ENCODE results near the gene DUSP22.
"Not testable (repeated sequence)": the region's sequence is repeated elsewhere in the genome, so short reads cannot be mapped to it uniquely, and the experiment has no call there.

The DUSP22 gene

GRCh38 chr6:291697-292505, at the start of gene DUSP22:
Gene DUSP22 (plus strand): TSS chr6:292487. CDS start chr6:292540, 53 bp downstream.
- no peak for DNase-seq

- no peak for DNase-seq
Measured at GRCh38 chr6:246352-246751, 45.9 kb upstream of the DUSP22 start.

DNA sequence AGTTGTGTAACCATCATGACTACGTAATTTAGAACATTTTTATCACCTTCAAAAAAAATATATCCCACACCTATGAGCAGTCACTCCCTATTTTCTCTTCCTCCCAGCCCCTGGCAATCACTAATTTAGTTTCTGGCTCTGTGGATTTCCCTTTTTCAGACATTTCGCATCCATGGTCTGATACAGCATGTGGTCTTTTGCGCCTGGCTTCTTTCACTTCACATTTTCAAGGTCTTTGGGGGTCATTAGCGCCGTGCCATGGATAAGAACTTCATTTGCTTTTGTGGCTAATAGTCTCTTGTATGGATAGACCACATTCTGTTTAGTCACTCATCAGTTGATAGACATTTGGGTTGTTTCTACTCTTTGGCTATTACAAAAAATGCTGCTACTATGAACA, 44.9 kb upstream of the DUSP22 start:
- DNase-seq = no peak

GRCh38 chr6:248046-248445, 44.2 kb upstream of the DUSP22 start:
- not testable (repeated sequence) for DNase-seq

GRCh38 chr6:250676-251075, 41.6 kb upstream of the DUSP22 start:
- DNase-seq = no peak

DNA sequence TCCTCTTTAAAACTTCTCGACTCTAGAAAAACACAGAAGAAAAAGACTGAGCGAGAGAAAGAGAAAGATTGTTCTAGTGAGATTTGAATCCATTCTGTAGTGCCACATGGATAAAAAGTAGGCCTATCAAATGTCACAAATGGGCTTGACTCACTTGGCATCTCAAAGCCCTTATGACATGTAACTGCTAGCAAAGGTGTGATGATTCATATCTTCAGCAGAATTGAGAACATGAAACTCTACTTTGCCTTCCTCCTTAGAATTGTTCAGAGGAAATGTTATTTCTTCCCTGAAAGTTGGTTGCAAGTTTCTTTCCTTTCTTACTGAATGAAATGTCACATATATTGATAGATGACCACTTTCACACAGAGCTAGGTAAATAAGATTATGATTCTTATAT, 40.4 kb upstream of the DUSP22 start:
- no peak for DNase-seq

- DNase-seq = peak; percentile 64
Measured at GRCh38 chr6:252775-253535, 39.3 kb upstream of the DUSP22 start.

DNA sequence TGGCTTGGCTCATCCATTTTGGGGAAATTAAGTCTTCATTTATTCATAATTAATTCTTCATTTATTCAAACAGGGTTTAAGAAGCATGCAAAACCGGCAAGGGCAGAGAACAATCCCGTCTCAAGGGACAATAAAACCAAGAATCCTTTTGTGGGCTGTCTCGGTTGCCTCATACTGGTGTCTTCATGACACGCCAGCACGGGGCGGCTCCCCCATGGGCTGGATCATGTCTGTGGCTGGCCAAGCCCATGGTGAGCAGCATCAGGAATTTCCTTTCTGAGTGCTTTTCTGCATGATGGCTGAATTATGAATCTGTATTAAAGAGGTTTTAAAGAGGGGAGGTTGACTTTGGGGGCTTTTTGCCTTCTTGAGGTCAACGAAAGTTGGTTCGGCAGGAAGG, 38.3 kb upstream of the DUSP22 start:
- DNase-seq = no peak

DNA sequence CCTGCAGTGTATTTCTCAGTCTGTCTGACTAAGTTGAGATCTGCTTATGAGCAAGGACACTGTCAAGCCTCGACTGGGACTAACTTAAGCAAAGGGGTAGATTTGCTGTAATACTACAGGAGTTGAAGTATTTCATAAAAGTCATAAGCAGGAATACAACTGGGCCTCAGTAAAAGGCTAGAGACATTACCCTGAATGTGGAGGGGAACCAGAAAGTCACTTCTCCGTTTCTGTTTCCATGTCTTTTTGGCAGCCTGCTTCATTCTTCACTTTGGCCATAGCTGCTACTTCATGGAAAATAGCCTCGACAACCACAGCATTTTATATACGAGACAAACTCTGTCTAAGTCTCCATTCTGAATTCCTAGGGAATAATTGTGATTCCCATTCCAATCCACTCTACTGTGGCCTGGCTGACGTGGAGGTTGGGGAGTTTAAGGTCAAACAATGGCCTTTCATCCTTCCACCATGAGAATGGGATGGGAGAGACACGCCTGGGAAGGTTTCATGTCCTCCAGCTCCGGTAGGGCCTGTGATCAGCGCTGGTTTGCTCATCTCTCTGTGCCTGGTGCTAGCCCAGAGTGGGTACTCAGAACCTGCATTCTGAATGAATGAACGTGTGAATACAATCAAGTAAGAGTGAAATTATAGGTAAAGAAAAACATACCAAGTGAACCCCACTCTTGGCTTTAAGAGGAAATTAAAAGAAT, 37.1 kb upstream of the DUSP22 start:
- DNase-seq = no peak

GRCh38 chr6:255751-256083, 36.6 kb upstream of the DUSP22 start:
- no peak for DNase-seq

DNA sequence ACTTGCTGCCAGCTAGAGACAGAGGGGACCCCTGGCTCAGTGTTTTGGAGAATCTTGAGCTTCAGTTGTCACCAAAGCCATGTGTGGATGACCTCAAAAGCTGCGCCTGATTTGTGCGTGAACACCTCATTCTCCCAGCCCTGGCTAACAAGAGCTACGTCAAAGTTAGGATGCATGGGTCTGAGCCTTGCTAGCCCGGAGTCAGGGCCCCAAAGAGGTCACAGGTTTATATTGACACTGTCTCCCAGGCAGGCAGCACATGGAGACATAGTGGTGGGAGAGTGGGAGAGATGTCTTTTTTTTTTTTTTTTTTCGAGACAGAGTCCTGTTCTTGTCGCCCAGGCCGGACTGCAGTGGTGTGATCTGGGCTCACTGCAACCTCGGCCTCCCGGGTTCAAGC, 36.1 kb upstream of the DUSP22 start:
- no peak for DNase-seq

DNA sequence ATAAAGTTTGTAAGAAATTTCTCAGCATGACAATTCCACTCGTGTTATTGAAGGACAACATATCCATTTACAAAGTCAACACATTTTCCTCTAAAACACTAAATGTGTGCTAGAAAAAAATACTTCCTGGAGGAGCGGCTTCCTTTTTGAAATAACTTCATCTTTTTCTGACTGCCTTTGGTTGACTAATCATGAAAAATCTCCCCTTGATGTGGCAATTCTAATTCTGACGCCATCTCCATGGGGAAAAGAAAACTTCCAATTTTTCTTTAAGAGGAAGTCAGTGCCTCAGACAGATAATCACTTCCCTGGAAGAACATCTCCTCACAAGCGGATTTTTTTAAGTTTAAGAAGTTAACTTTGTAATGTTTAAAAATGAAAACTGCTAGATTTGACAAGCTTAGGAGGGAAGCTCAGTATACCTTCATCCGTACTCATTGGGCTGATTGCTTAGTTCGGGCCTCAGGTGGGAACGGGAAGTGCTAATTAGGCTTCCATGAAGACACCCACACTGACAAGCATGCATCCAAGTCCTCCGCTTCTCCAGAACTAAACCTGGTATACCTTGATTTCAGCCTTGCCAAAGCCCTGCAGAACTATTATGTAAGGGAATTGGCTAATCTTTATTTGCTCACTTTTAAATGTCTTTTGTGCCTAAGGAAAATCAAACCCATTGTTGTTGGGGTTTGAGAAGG, 35.1 kb upstream of the DUSP22 start:
- DNase-seq = no peak

GRCh38 chr6:257774-258173, 34.5 kb upstream of the DUSP22 start:
- DNase-seq = no peak

DNA sequence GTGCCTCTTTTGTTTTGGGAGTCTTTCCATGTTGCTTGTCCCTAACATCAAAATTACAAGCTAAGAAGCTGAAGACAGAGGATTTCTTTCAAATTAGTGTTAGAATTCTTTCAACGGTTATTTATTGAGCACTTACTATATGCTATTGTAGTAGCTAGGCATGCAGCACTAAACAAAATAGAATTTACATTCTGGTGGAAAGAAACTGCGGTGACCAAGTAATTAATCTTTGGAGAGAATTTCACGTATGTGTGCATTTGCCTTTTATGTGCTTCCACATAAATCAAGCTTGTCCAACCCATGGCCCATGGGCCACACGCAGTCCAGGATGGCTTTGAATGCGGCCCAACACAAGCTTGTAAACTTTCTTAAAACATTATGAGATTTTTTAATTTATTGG, 33.0 kb upstream of the DUSP22 start:
- no peak for DNase-seq

DNA sequence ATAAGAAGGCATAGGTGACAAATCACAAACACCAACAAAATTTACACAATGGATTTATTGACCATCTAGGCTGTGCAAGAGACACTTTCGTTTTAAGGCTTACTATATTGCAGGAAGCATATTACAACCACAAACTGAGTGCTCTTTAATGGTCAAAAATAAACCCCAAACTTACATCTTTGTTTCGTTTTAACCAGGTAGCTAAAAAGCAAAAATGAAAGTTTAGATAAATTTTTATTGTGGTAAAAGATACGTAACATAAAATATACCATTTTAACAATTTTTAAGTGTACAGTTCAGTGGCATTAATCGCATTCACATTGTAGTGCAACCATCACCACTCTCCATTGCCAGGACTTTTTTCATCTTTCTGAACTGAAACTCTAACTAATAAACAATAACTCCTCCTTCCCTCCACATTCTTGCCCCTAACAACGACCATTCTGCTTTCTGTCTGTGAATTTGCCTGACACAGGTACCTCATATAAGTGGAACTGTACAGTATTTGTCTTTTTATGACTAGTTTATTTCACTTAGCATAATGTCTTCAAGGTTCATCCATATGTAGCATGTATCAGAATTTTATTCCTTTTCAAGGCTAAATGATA, 32.3 kb upstream of the DUSP22 start:
- DNase-seq = no peak

DNA sequence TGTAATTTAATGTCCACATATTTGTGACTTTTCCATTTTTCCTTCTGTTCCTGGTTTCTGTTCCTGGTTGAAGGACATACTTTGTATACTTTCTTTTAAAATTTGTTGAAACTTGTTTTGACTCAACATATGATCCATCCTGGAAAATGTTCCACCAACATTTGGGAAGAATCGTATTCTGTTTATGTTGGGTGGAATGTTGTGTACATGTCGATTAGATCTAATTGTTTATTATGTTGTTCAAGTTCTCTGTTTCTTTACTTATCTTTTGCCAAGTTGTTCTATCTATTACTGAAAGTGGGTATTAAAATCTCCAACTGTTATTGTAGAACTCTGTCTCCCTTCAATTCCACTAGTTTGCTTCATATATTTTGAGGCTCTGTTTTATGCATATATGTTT, 27.7 kb upstream of the DUSP22 start:
- no peak for DNase-seq

GRCh38 chr6:268394-268935, 23.8 kb upstream of the DUSP22 start:
- DNase-seq = no peak

- DNase-seq = no peak
Measured at GRCh38 chr6:273551-274058, 18.7 kb upstream of the DUSP22 start.

GRCh38 chr6:277746-278145, 14.5 kb upstream of the DUSP22 start:
- DNase-seq = no peak

- DNase-seq = no peak
Measured at GRCh38 chr6:278494-278893, 13.8 kb upstream of the DUSP22 start.

GRCh38 chr6:279341-280029, 12.8 kb upstream of the DUSP22 start:
- no peak for DNase-seq

Measured in NCI-H69 (cell line).